ENCODE results near the gene RAD9A. TPM values are rescaled to one million over a fixed set of nuclear protein-coding genes. Genes with fewer than 3 reads are reported as not detected.

RAD9A gene
- total RNA-seq, 1 donor from 2014 or later = 30.7 TPM

GRCh38 chr11:67442504-67443404, 51.0 kb downstream of the RAD9A start:
- Mint-ChIP-seq H3K27ac (peak overlapping the region; percentile 77), H3K9me3 (no peaks in the 10 kb centered on the region), H3K4me1 (ENCODE audit: low read depth) (peaks cover 52% of the 10 kb centered on the region), H3K4me3 (peak overlapping the region; percentile 75), H3K27me3 (ENCODE audit: insufficient read depth) (no peaks in the 10 kb centered on the region), H3K36me3 (ENCODE audit: low read depth) (peaks cover 10% of the 10 kb centered on the region)
- intact Hi-C loops (cut with micrococcal nuclease) = loop anchor here (1.0 kb wide), 1 partner anchor 27 kb away; the partner anchor contains the start of gene TMEM134
- no peak for DNase-seq (ENCODE audit: low spot score)

DNA sequence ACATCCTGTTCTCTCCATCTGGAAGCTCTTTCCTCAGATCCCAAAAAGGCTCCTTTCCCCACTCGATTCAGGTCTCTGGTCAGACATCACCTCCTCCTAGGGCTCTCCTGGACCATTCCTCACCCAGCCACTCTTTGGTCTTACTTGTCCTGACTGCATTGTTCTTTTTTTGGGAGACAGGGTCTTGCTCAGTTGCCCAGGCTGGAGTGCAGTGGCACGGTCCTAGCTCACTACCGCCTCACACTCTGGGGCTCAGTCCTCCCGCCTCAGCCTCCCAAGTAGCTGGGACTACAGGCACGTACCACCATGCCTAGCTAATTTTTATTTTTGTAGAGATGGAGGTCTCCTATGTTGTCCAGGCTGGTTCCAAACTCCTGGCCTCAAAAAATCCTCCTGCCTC, 53.7 kb downstream of the RAD9A start:
- Mint-ChIP-seq H3K27ac (peak overlapping the region; percentile 91), H3K4me1 (ENCODE audit: low read depth) (peaks cover 40% of the 10 kb centered on the region), H3K27me3 (ENCODE audit: insufficient read depth) (peaks cover 3% of the 10 kb centered on the region), H3K4me3 (peak overlapping the region; percentile 78), H3K9me3 (no peaks in the 10 kb centered on the region), H3K36me3 (ENCODE audit: low read depth) (no peaks in the 10 kb centered on the region)
- intact Hi-C loops (cut with micrococcal nuclease) = no loop called here
- no peak for DNase-seq (ENCODE audit: low spot score)

Other genes starting within 250 kb of the RAD9A start
- gene GRK2, start 125.5 kb upstream of the RAD9A start, total RNA-seq = 249 and 250 TPM in 2 replicates
- 124 and 129 TPM in 2 replicates for gene ANKRD13D, start 102.7 kb upstream of the RAD9A start, total RNA-seq
- gene SSH3, start 88.5 kb upstream of the RAD9A start, total RNA-seq = 9.2 and 9.4 TPM in 2 replicates
- gene POLD4, start 38.4 kb upstream of the RAD9A start, total RNA-seq = 36.7 and 39.8 TPM in 2 replicates
- 0.64 and 0.73 TPM in 2 replicates for gene CLCF1, start 18.4 kb upstream of the RAD9A start, total RNA-seq
- gene PPP1CA, start 9.9 kb downstream of the RAD9A start, total RNA-seq = 260 and 263 TPM in 2 replicates
- 131 and 135 TPM in 2 replicates for gene TBC1D10C, start 12.1 kb downstream of the RAD9A start, total RNA-seq
- gene CARNS1, start 23.7 kb downstream of the RAD9A start, total RNA-seq = 0.62 and 0.81 TPM in 2 replicates
- gene RPS6KB2, start 36.5 kb downstream of the RAD9A start, total RNA-seq = 84.1 and 86.2 TPM in 2 replicates
- gene PTPRCAP, start 45.7 kb downstream of the RAD9A start, total RNA-seq = 108 and 109 TPM in 2 replicates
- gene CORO1B, start 51.5 kb downstream of the RAD9A start, total RNA-seq = 222 and 225 TPM in 2 replicates
- not detected in 2 replicates for gene GPR152, start 60.7 kb downstream of the RAD9A start, total RNA-seq
- 0.86 and 0.96 TPM in 2 replicates for gene CABP4, start 63.4 kb downstream of the RAD9A start, total RNA-seq
- gene TMEM134, start 77.3 kb downstream of the RAD9A start, total RNA-seq = 55.1 and 61.4 TPM in 2 replicates
- 200 and 203 TPM in 2 replicates for gene AIP, start 91.0 kb downstream of the RAD9A start, total RNA-seq
- gene PITPNM1, start 113.4 kb downstream of the RAD9A start, total RNA-seq = 138 and 140 TPM in 2 replicates
- gene CDK2AP2, start 116.2 kb downstream of the RAD9A start, total RNA-seq = 107 and 115 TPM in 2 replicates
- gene CABP2, start 131.5 kb downstream of the RAD9A start, total RNA-seq = not detected in 2 replicates
- 278 and 289 TPM in 2 replicates for gene GSTP1, start 191.8 kb downstream of the RAD9A start, total RNA-seq
- gene NDUFV1, start 214.9 kb downstream of the RAD9A start, total RNA-seq = 289 and 303 TPM in 2 replicates
- 18.5 and 19.9 TPM in 2 replicates for gene NUDT8, start 238.0 kb downstream of the RAD9A start, total RNA-seq
- not detected in 2 replicates for gene TBX10, start 247.8 kb downstream of the RAD9A start, total RNA-seq

All from activated T-helper 1 cell treated with anti-CD3 and anti-CD28 coated beads, Interleukin-12 subunit alpha, Interleukin-12 subunit beta, Interleukin-2, Interleukin-4 antibody, amounts not matched to agents 30 ng/mL and 10 ng/mL and 1 ng/mL, durations not matched to agents 14 hours and 24 hours and 36 hours (primary cell).